GM23338 (cell line): ENCODE measurements around the gene NTRK1. TPM values are rescaled to one million over a fixed set of nuclear protein-coding genes. Genes with fewer than 3 reads are reported as not detected.

ENCODE experiments used
- ATAC-seq: fragments of 200-7000 bp; cut with Tn5 transposase; 3 replicates; pipeline ENCODE4 v1.9.1; 2020
- DNase-seq: peaks from one replicate; pipeline ENCODE4 v3.0.0-alpha.2; 2015; ENCODE audit warnings: low spot score
- H2AFZ ChIP-seq: fragments of 200-600 bp; sonication (generic); 2 replicates; pipeline ENCODE4 v1.8.0; 2016; ENCODE audit warnings: antibody characterized with exemption, mild to moderate bottlenecking, moderate library complexity
- H3F3A ChIP-seq: fragments of 200-600 bp; sonication (generic); replicated peaks from 2 replicates; pipeline ENCODE4 v1.8.0; 2017; ENCODE audit warnings: antibody characterized with exemption, mixed run types, low read depth
- H3K27ac ChIP-seq: fragments of 200-600 bp; sonication (generic); 2 replicates; pipeline ENCODE4 v1.6.1; 2016; ENCODE audit warnings: low read depth
- H3K27me3 ChIP-seq: fragments of 200-600 bp; sonication (generic); 2 replicates; pipeline ENCODE4 v1.8.0; 2016; ENCODE audit warnings: mild to moderate bottlenecking, mixed run types, moderate library complexity; ENCODE audit not compliant: insufficient read depth
- H3K36me3 ChIP-seq: fragments of 200-600 bp; sonication (generic); 2 replicates; pipeline ENCODE4 v1.8.0; 2016; ENCODE audit warnings: mild to moderate bottlenecking; ENCODE audit not compliant: insufficient read depth
- H3K4me1 ChIP-seq: fragments of 200-600 bp; sonication (generic); 2 replicates; pipeline ENCODE4 v1.8.0; 2016; ENCODE audit warnings: mild to moderate bottlenecking, moderate library complexity; ENCODE audit not compliant: insufficient read depth
- H3K4me2 ChIP-seq: fragments of 200-600 bp; sonication (generic); 2 replicates; pipeline ENCODE4 v1.7.1; 2017; ENCODE audit warnings: mixed run types
- H3K4me3 ChIP-seq: fragments of 200-600 bp; sonication (generic); 2 replicates; pipeline ENCODE4 v1.6.1; 2016; ENCODE audit warnings: mixed run types
- H3K79me2 ChIP-seq: fragments of 200-600 bp; sonication (generic); replicated peaks from 2 replicates; pipeline ENCODE4 v1.8.0; 2017; ENCODE audit warnings: mild to moderate bottlenecking; ENCODE audit not compliant: insufficient read depth
- H3K9me2 ChIP-seq: fragments of 200-600 bp; sonication (generic); 2 replicates; pipeline ENCODE4 v1.8.0; 2017; ENCODE audit not compliant: insufficient read depth
- H4K20me1 ChIP-seq: fragments of 200-600 bp; sonication (generic); replicated peaks from 2 replicates; pipeline ENCODE4 v1.8.0; 2017; ENCODE audit warnings: mild to moderate bottlenecking; ENCODE audit not compliant: insufficient read depth
- H3K27ac Mint-ChIP-seq: 2 replicates; pipeline ENCODE4 v1.8.0; 2020; ENCODE audit warnings: inconsistent platforms, mild to moderate bottlenecking, moderate library complexity, mixed read lengths
- H3K27me3 Mint-ChIP-seq: 3 replicates; pipeline ENCODE4 v1.8.0; 2022; ENCODE audit warnings: low read depth, mild to moderate bottlenecking, moderate library complexity, mixed read lengths, inconsistent platforms; ENCODE audit not compliant: insufficient read depth, poor library complexity
- H3K36me3 Mint-ChIP-seq: 3 replicates; pipeline ENCODE4 v1.8.0; 2021; ENCODE audit warnings: low read depth, mild to moderate bottlenecking, inconsistent platforms, moderate library complexity, mixed read lengths
- H3K4me1 Mint-ChIP-seq: 3 replicates; pipeline ENCODE4 v1.8.0; 2020; ENCODE audit warnings: mild to moderate bottlenecking, inconsistent platforms, mixed read lengths
- H3K4me3 Mint-ChIP-seq: 3 replicates; pipeline ENCODE4 v1.8.0; 2021; ENCODE audit warnings: moderate library complexity, mild to moderate bottlenecking, inconsistent platforms, mixed read lengths
- H3K9me3 Mint-ChIP-seq: 3 replicates; pipeline ENCODE4 v1.8.0; 2020; ENCODE audit warnings: moderate library complexity, mild to moderate bottlenecking, inconsistent platforms, mixed read lengths
- CREB1 ChIP-seq: fragments of 250-450 bp; sonication (Bioruptor Pico); IDR thresholded peaks from 2 replicates; pipeline ENCODE4 v1.5.0; 2020; ENCODE audit warnings: low read depth, mild to moderate bottlenecking, moderate library complexity
- EZH2 ChIP-seq: fragments of 200-600 bp; sonication (generic); IDR thresholded peaks from one replicate; pipeline ENCODE4 v1.8.0; 2017; ENCODE audit warnings: antibody characterized with exemption, mild to moderate bottlenecking, low read depth; ENCODE audit not compliant: unreplicated experiment
- EZH2phosphoT487 ChIP-seq: fragments of 200-600 bp; sonication (generic); IDR thresholded peaks from one replicate; pipeline ENCODE4 v1.8.1; 2018; ENCODE audit warnings: antibody characterized with exemption; ENCODE audit not compliant: unreplicated experiment
- POLR2AphosphoS5 ChIP-seq: IDR thresholded peaks from 2 replicates; pipeline ENCODE4 v1.6.1; 2016; ENCODE audit warnings: antibody characterized with exemption, low read depth
- ZNF114 ChIP-seq: fragments of 250-450 bp; sonication (Bioruptor Pico); IDR thresholded peaks from 2 replicates; pipeline ENCODE4 v1.5.0; 2020; ENCODE audit warnings: mild to moderate bottlenecking, moderate library complexity
- polyA plus RNA-seq: library from polyadenylated mRNA; unstranded; fragments of >200 nt; fragmentation: Nextera tagmentation; extraction: Ambion mirVana; gene quantifications from 2 replicates; pipeline ENCODE4 v1.2.1, GENCODE V29; 2016
- total RNA-seq: library from RNA; depleted of rRNA; stranded (reverse); fragments of >200 nt; shearing (Covaris generic); gene quantifications from 2 replicates; pipeline ENCODE4 v1.2.3, GENCODE V29; 2014
- TF ChIP-seq, protein P1 (sequence below): fragments of 250-450 bp; sonication (Bioruptor Pico); IDR thresholded peaks from 2 replicates; pipeline ENCODE4 v1.5.0; 2020; ENCODE audit warnings: mild to moderate bottlenecking, moderate library complexity
- TF ChIP-seq, protein P2 (sequence below), 2 experiments: fragments of 200-600 bp in 1 of 2; sonication (generic) in 1 of 2; conservative IDR thresholded peaks; 2 replicates each; pipeline versions ENCODE4 v1.5.1 to v1.6.1; 2016 to 2017; ENCODE audit warnings: antibody characterized with exemption in 2 of 2, low read depth in 2 of 2, mild to moderate bottlenecking in 2 of 2, moderate library complexity in 1 of 2

The NTRK1 gene
- total and polyA plus RNA-seq, 2 experiments from 2014 or later: 0.42 to 0.45 TPM

DNA sequence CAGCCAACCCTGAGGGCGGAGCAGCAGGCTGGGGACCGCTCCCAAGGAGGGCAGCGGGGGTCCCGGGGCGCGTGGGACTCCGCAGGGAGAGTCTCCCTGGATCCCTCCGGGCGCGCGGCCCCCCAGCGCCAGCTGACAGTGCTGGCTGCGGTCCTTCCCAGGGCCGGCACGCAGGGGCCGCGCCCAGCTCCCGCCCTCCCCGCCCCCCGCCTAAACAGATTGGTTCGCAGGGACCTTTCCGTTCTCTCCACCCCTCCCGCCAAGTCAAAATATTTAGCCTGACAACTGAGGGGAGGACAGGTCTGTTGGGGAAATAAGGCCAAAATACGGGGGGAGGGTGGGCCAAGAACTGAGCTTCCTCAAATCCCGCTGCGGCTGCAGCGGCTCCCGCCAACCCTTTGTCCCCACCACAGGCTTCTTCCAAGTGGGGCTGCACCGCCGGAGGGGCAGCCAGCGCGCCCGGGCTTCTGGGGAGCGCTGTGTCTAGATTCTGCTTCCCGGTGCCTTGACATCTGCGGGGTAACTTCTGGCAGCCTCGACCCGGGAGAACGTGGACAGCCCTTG lies 1.6 kb upstream of the NTRK1 start, which contains the start of gene INSRR:
TSS of gene INSRR (minus strand) at position 159 of the 564 bp plus-strand sequence. CDS start 496 bp downstream, outside the sequence.
- H3K4me1 Mint-ChIP-seq: peaks cover 25% of the 10 kb centered on the region
- peak within 1 kb of the TSS; percentile 90 for H2AFZ ChIP-seq
- H3K27ac ChIP-seq: no peak within 1 kb of the TSS
- peak within 1 kb of the TSS; percentile 82 for H3K4me3 ChIP-seq
- peaks cover 71% of the 10 kb centered on the region for H3K27me3 Mint-ChIP-seq
- ATAC-seq: peak; percentile 17
- H3K4me1 ChIP-seq: peaks cover 12% of the 10 kb centered on the region; the same call in 1 of the 2 replicates
- H3K4me2 ChIP-seq: peak within 1 kb of the TSS; percentile 93
- H4K20me1 ChIP-seq: peaks cover 5% of the 10 kb centered on the region; the same call in 1 of the 2 replicates
- peak within 1 kb of the TSS; percentile 83 for H3K4me3 Mint-ChIP-seq
- no peaks in the 10 kb centered on the region for H3K36me3 Mint-ChIP-seq
- H3K36me3 ChIP-seq: no peaks in the 10 kb centered on the region
- no peaks in the 10 kb centered on the region for H3K79me2 ChIP-seq
- peak; percentile 94 for TF ChIP-seq EZH2
- TF ChIP-seq, protein P1, sequence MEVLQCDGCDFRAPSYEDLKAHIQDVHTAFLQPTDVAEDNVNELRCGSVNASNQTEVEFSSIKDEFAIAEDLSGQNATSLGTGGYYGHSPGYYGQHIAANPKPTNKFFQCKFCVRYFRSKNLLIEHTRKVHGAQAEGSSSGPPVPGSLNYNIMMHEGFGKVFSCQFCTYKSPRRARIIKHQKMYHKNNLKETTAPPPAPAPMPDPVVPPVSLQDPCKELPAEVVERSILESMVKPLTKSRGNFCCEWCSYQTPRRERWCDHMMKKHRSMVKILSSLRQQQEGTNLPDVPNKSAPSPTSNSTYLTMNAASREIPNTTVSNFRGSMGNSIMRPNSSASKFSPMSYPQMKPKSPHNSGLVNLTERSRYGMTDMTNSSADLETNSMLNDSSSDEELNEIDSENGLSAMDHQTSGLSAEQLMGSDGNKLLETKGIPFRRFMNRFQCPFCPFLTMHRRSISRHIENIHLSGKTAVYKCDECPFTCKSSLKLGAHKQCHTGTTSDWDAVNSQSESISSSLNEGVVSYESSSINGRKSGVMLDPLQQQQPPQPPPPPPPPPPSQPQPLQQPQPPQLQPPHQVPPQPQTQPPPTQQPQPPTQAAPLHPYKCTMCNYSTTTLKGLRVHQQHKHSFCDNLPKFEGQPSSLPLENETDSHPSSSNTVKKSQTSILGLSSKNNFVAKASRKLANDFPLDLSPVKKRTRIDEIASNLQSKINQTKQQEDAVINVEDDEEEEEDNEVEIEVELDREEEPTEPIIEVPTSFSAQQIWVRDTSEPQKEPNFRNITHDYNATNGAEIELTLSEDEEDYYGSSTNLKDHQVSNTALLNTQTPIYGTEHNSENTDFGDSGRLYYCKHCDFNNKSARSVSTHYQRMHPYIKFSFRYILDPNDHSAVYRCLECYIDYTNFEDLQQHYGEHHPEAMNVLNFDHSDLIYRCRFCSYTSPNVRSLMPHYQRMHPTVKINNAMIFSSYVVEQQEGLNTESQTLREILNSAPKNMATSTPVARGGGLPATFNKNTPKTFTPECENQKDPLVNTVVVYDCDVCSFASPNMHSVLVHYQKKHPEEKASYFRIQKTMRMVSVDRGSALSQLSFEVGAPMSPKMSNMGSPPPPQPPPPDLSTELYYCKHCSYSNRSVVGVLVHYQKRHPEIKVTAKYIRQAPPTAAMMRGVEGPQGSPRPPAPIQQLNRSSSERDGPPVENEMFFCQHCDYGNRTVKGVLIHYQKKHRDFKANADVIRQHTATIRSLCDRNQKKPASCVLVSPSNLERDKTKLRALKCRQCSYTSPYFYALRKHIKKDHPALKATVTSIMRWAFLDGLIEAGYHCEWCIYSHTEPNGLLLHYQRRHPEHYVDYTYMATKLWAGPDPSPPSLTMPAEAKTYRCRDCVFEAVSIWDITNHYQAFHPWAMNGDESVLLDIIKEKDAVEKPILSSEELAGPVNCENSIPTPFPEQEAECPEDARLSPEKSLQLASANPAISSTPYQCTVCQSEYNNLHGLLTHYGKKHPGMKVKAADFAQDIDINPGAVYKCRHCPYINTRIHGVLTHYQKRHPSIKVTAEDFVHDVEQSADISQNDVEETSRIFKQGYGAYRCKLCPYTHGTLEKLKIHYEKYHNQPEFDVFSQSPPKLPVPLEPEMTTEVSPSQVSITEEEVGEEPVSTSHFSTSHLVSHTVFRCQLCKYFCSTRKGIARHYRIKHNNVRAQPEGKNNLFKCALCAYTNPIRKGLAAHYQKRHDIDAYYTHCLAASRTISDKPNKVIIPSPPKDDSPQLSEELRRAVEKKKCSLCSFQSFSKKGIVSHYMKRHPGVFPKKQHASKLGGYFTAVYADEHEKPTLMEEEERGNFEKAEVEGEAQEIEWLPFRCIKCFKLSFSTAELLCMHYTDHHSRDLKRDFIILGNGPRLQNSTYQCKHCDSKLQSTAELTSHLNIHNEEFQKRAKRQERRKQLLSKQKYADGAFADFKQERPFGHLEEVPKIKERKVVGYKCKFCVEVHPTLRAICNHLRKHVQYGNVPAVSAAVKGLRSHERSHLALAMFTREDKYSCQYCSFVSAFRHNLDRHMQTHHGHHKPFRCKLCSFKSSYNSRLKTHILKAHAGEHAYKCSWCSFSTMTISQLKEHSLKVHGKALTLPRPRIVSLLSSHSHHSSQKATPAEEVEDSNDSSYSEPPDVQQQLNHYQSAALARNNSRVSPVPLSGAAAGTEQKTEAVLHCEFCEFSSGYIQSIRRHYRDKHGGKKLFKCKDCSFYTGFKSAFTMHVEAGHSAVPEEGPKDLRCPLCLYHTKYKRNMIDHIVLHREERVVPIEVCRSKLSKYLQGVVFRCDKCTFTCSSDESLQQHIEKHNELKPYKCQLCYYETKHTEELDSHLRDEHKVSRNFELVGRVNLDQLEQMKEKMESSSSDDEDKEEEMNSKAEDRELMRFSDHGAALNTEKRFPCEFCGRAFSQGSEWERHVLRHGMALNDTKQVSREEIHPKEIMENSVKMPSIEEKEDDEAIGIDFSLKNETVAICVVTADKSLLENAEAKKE (CRISPR knock-in tag): no peak
- TF ChIP-seq EZH2phosphoT487: peak; percentile 88
- 0 out of 2 replicates have a peak, but pooled peaks cover 3% of the 10 kb centered on the region for H3F3A ChIP-seq
- peak; percentile 62 for DNase-seq
- no peaks in the 10 kb centered on the region for H3K9me2 ChIP-seq
- peaks cover 99% of the 10 kb centered on the region for H3K27me3 ChIP-seq
- no peak within 1 kb of the TSS for H3K27ac Mint-ChIP-seq
- peaks cover 3% of the 10 kb centered on the region; the same call in 2 of the 3 replicates for H3K9me3 Mint-ChIP-seq

DNA sequence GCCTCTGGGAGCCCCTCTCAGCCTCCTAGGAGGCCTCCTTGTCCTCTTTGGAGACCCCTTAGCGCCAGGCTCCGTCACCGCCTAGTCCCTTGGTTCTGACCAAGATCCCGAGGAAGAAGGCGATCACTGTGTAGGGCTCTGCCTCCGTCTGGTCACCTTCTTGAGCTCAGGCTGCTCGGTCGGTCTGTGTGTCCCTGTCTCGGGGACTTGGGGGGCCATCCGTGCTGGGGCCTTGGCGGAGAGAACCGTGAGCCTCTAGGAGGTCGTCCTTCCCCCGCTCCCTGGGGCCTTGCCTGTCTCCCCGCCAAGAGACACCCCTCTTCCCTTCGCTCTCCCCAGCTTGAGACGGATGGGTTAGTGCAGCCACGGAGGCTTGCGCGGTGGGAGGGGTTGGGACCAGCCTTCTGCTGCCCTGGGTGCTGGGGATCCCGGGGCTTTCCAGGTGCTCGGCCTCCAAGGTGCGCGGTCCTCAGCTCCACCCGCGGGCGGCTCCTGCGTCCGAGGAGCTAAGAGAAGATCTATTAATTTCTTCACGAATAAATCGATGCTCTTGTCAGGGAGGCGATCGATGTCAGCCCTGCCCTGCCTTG lies 1.0 kb upstream of the NTRK1 start:
- peak overlapping the region; percentile 90 for H2AFZ ChIP-seq
- H3K27me3 ChIP-seq: peaks cover 99% of the 10 kb centered on the region
- no peaks in the 10 kb centered on the region for H3K36me3 Mint-ChIP-seq
- H3K4me1 ChIP-seq: peaks cover 12% of the 10 kb centered on the region; the same call in 1 of the 2 replicates
- no peaks in the 10 kb centered on the region for H3K9me2 ChIP-seq
- no peak overlapping the region for H3K27ac ChIP-seq
- peaks cover 5% of the 10 kb centered on the region; the same call in 1 of the 2 replicates for H4K20me1 ChIP-seq
- peak; percentile 35 for ATAC-seq
- H3F3A ChIP-seq: 0 out of 2 replicates have a peak, but pooled peaks cover 3% of the 10 kb centered on the region
- H3K4me3 Mint-ChIP-seq: peak overlapping the region; percentile 83
- H3K4me2 ChIP-seq: peak overlapping the region; percentile 93
- no peak overlapping the region for H3K27ac Mint-ChIP-seq
- H3K27me3 Mint-ChIP-seq: peaks cover 76% of the 10 kb centered on the region
- H3K36me3 ChIP-seq: no peaks in the 10 kb centered on the region
- no peak for TF ChIP-seq CREB1 (CRISPR knock-in tag)
- TF ChIP-seq, protein P2, sequence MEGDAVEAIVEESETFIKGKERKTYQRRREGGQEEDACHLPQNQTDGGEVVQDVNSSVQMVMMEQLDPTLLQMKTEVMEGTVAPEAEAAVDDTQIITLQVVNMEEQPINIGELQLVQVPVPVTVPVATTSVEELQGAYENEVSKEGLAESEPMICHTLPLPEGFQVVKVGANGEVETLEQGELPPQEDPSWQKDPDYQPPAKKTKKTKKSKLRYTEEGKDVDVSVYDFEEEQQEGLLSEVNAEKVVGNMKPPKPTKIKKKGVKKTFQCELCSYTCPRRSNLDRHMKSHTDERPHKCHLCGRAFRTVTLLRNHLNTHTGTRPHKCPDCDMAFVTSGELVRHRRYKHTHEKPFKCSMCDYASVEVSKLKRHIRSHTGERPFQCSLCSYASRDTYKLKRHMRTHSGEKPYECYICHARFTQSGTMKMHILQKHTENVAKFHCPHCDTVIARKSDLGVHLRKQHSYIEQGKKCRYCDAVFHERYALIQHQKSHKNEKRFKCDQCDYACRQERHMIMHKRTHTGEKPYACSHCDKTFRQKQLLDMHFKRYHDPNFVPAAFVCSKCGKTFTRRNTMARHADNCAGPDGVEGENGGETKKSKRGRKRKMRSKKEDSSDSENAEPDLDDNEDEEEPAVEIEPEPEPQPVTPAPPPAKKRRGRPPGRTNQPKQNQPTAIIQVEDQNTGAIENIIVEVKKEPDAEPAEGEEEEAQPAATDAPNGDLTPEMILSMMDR (conservative IDR thresholded peaks at IDR 0.05; ENCODE audit: low read depth in 2 of 2): no peak
- peak; percentile 19 for TF ChIP-seq EZH2
- TF ChIP-seq ZNF114 (CRISPR knock-in tag): no peak
- TF ChIP-seq POLR2AphosphoS5: no peak
- H3K4me3 ChIP-seq: peak overlapping the region; percentile 82
- peak; percentile 55 for DNase-seq
- peaks cover 25% of the 10 kb centered on the region for H3K4me1 Mint-ChIP-seq
- no peaks in the 10 kb centered on the region for H3K79me2 ChIP-seq
- peaks cover 3% of the 10 kb centered on the region; the same call in 2 of the 3 replicates for H3K9me3 Mint-ChIP-seq
